Measurements from ENCODE around the gene CRYBA4.

DNA sequence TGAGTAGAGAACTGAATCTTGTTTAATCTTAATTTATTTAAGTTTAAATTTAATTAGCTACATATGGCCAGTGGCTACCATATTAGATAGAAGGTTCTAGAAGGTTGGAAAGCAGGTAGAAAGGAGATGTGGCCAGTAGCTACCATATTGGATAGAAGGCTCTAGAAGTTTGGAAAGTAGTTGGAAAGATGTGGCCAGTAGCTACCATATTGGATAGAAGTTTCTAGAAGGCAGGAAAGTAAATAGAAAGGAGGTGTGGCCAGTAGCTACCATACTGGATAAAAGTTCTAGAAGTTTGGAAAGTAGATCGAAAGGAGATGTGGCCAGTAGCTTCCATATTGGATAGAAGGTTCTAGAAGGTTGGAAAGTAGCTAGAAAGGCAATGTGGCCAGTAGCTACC is 2.2 kb downstream of the CRYBA4 start:
- TF ChIP-seq, protein P1, sequence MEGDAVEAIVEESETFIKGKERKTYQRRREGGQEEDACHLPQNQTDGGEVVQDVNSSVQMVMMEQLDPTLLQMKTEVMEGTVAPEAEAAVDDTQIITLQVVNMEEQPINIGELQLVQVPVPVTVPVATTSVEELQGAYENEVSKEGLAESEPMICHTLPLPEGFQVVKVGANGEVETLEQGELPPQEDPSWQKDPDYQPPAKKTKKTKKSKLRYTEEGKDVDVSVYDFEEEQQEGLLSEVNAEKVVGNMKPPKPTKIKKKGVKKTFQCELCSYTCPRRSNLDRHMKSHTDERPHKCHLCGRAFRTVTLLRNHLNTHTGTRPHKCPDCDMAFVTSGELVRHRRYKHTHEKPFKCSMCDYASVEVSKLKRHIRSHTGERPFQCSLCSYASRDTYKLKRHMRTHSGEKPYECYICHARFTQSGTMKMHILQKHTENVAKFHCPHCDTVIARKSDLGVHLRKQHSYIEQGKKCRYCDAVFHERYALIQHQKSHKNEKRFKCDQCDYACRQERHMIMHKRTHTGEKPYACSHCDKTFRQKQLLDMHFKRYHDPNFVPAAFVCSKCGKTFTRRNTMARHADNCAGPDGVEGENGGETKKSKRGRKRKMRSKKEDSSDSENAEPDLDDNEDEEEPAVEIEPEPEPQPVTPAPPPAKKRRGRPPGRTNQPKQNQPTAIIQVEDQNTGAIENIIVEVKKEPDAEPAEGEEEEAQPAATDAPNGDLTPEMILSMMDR (IDR thresholded peaks at IDR 0.05; ENCODE audit: borderline replicate concordance, extremely low read depth, low read length, poor library complexity, severe bottlenecking) = no peak
- no peak for TF ChIP-seq EZH2 (IDR thresholded peaks at IDR 0.05; ENCODE audit: borderline replicate concordance, low read depth, low read length, severe bottlenecking)

Measured in DND-41 (cell line).